HCT116 (cell line): ENCODE results near the gene MOSPD2. TPM values are rescaled to one million over a fixed set of nuclear protein-coding genes. Genes with fewer than 3 reads are reported as not detected.

Experiments used
- ATAC-seq: fragments of 200-7000 bp; cut with Tn5 transposase; 2 replicates; pipeline ENCODE4 v1.9.1; 2020; ENCODE audit warnings: mild to moderate bottlenecking, moderate library complexity
- BruUV-seq: library from RNA; stranded (reverse); fragments of 400-500 nt; replicated peaks from 2 replicates; lab custom pipeline; 2021; lab: Mats Ljungman, UMichigan
- CTCF ChIA-PET: fragments of 300-600 bp; sonication (Branson Sonifier 250); formaldehyde crosslinking; loops from one replicate; lab custom pipeline; 2021; ENCODE audit warnings: antibody characterized with exemption; lab: Charles Lee
- POLR2A ChIA-PET: fragments of 300-600, 350-600 bp; sonication (Branson Sonifier 250); formaldehyde crosslinking; loops from one replicate; lab custom pipeline; 2021; ENCODE audit warnings: antibody characterized with exemption; lab: Charles Lee
- RAD21 ChIA-PET, 2 experiments: fragments of 300-600 bp; sonication (Branson Sonifier 250); formaldehyde crosslinking; loops; one replicate each; lab custom pipeline; 2023; ENCODE audit warnings: low total read pairs in 2 of 2; ENCODE audit not compliant: uncharacterized antibody in 2 of 2, unreplicated experiment in 2 of 2, low non-redundant PET in 1 of 2; lab: Charles Lee
- DNase-seq: peaks from one replicate; pipeline ENCODE4 v3.0.0-alpha.2; 2010; ENCODE audit warnings: low read depth, low spot score
- H2AFZ ChIP-seq: fragments of 200-600 bp; shearing (Covaris generic), sonication (generic); 2 replicates; pipeline ENCODE4 v1.6.1; 2017; ENCODE audit warnings: low read depth, mixed run types, mixed read lengths, antibody characterized with exemption, low read length; ENCODE audit not compliant: poor library complexity, severe bottlenecking
- H3K27ac ChIP-seq: 2 replicates; pipeline ENCODE4 v1.5.1; 2012; ENCODE audit warnings: low read depth, low read length
- H3K27me3 ChIP-seq: fragments of 200-600 bp; sonication (generic); 2 replicates; pipeline ENCODE4 v1.6.1; 2016; ENCODE audit warnings: mixed run types, low read length, mixed read lengths; ENCODE audit not compliant: insufficient read depth
- H3K36me3 ChIP-seq, 2 experiments: fragments of 200-500 bp in 1 of 2; fragments of 200-600 bp in 1 of 2; sonication (Bioruptor generic) in 1 of 2; sonication (generic) in 1 of 2; 2 replicates each; pipeline versions ENCODE4 v1.5.1 to v1.6.1; 2014 to 2016; ENCODE audit warnings: low read length in 2 of 2, inconsistent platforms in 1 of 2, mixed read lengths in 1 of 2, mixed run types in 1 of 2; ENCODE audit not compliant: insufficient read depth in 2 of 2, control insufficient read depth in 1 of 2
- H3K4me1 ChIP-seq, 2 experiments: fragments of 200-600 bp in 1 of 2; sonication (generic) in 1 of 2; 2 replicates each; pipeline versions ENCODE4 v1.5.1 to v1.6.1; 2012 to 2017; ENCODE audit warnings: low read length in 2 of 2, inconsistent platforms in 1 of 2, mild to moderate bottlenecking in 1 of 2, mixed read lengths in 1 of 2, mixed run types in 1 of 2, moderate library complexity in 1 of 2; ENCODE audit not compliant: insufficient read depth in 2 of 2, control insufficient read depth in 1 of 2
- H3K4me2 ChIP-seq: fragments of 200-600 bp; sonication (generic); 2 replicates; pipeline ENCODE4 v1.6.1; 2017; ENCODE audit warnings: mixed run types, low read length, mixed read lengths
- H3K4me3 ChIP-seq, 2 experiments: fragments of 200-600 bp in 1 of 2; sonication (generic) in 1 of 2; replicated peaks in 1 of 2; 2 replicates each; pipeline ENCODE4 v1.5.1; 2011 to 2016; ENCODE audit warnings: low read length in 2 of 2, control low read depth in 1 of 2, low read depth in 1 of 2, mild to moderate bottlenecking in 1 of 2, mixed read lengths in 1 of 2, mixed run types in 1 of 2
- H3K79me2 ChIP-seq: fragments of 200-600 bp; sonication (generic); 2 replicates; pipeline ENCODE4 v1.6.1; 2017; ENCODE audit warnings: mild to moderate bottlenecking, mixed run types, low read length, moderate library complexity, mixed read lengths; ENCODE audit not compliant: insufficient read depth
- H3K9ac ChIP-seq: fragments of 200-600 bp; sonication (generic); 2 replicates; pipeline ENCODE4 v1.6.1; 2016; ENCODE audit warnings: low read length, mixed read lengths
- H3K9me2 ChIP-seq: fragments of 200-600 bp; sonication (generic), shearing (Covaris generic); 2 replicates; pipeline ENCODE4 v1.6.1; 2017; ENCODE audit warnings: mixed run types, mild to moderate bottlenecking, moderate library complexity; ENCODE audit not compliant: insufficient read depth
- H3K9me3 ChIP-seq, 2 experiments: fragments of 200-500 bp in 1 of 2; fragments of 200-600 bp in 1 of 2; sonication (Bioruptor generic) in 1 of 2; sonication (generic) in 1 of 2; 2 replicates each; pipeline ENCODE4 v1.6.1; 2014 to 2017; ENCODE audit warnings: low read length in 2 of 2, mixed read lengths in 2 of 2, inconsistent platforms in 1 of 2, low read depth in 1 of 2, mild to moderate bottlenecking in 1 of 2, mixed run types in 1 of 2, moderate library complexity in 1 of 2; ENCODE audit not compliant: control insufficient read depth in 1 of 2, insufficient read depth in 1 of 2
- H4K20me1 ChIP-seq: fragments of 200-600 bp; sonication (generic), shearing (Covaris generic); 2 replicates; pipeline ENCODE4 v1.6.1; 2017; ENCODE audit warnings: mixed run types, mild to moderate bottlenecking, moderate library complexity; ENCODE audit not compliant: insufficient read depth
- CBX3 ChIP-seq: IDR thresholded peaks from 2 replicates; pipeline ENCODE4 v1.6.1; 2012; ENCODE audit warnings: low read depth
- CEBPB ChIP-seq: IDR thresholded peaks from 2 replicates; pipeline ENCODE4 v1.6.1; 2012; ENCODE audit warnings: low read depth
- EGR1 ChIP-seq: IDR thresholded peaks from 2 replicates; pipeline ENCODE4 v1.6.1; 2012; ENCODE audit warnings: low read depth
- EZH2 ChIP-seq: fragments of 200-600 bp; sonication (generic); IDR thresholded peaks from 2 replicates; pipeline ENCODE4 v1.6.1; 2017; ENCODE audit warnings: antibody characterized with exemption, mixed run types
- EZH2phosphoT487 ChIP-seq: fragments of 200-600 bp; IDR thresholded peaks from 2 replicates; pipeline ENCODE4 v1.6.1; 2018; ENCODE audit warnings: antibody characterized with exemption, borderline replicate concordance
- FOSL1 ChIP-seq: IDR thresholded peaks from 2 replicates; pipeline ENCODE4 v1.6.1; 2012; ENCODE audit warnings: low read depth
- JUND ChIP-seq: IDR thresholded peaks from 2 replicates; pipeline ENCODE4 v1.6.1; 2012
- POLR2A ChIP-seq: IDR thresholded peaks from 2 replicates; pipeline ENCODE4 v1.7.0; 2011; ENCODE audit warnings: borderline replicate concordance; ENCODE audit not compliant: insufficient read depth, insufficient read length; ENCODE audit errors: extremely low read depth
- POLR2AphosphoS5 ChIP-seq: IDR thresholded peaks from 2 replicates; pipeline ENCODE4 v1.6.1; 2011; ENCODE audit warnings: mild to moderate bottlenecking, low read depth, low read length, moderate library complexity
- SIN3A ChIP-seq: IDR thresholded peaks from 2 replicates; pipeline ENCODE4 v1.6.1; 2012; ENCODE audit warnings: low read depth
- SP1 ChIP-seq: IDR thresholded peaks from 2 replicates; pipeline ENCODE4 v1.6.1; 2012; ENCODE audit warnings: low read depth
- SRF ChIP-seq: IDR thresholded peaks from 2 replicates; pipeline ENCODE4 v1.6.1; 2012; ENCODE audit warnings: low read depth
- TCF7L2 ChIP-seq: IDR thresholded peaks from 2 replicates; pipeline ENCODE4 v1.7.0; 2011; ENCODE audit warnings: borderline replicate concordance, inconsistent platforms; ENCODE audit not compliant: insufficient read depth, insufficient read length; ENCODE audit errors: extremely low read depth
- YY1 ChIP-seq: IDR thresholded peaks from 2 replicates; pipeline ENCODE4 v1.6.1; 2011; ENCODE audit warnings: low read length, low read depth, moderate library complexity, mild to moderate bottlenecking; ENCODE audit not compliant: insufficient replicate concordance; ENCODE audit errors: extremely low read depth
- ZFX ChIP-seq: fragments of 450-650 bp; IDR thresholded peaks from 2 replicates; pipeline ENCODE4 v1.6.1; 2017
- ZNF274 ChIP-seq: fragments of 200-500 bp; sonication (Bioruptor generic); IDR thresholded peaks from 2 replicates; pipeline ENCODE4 v1.6.1; 2014; ENCODE audit warnings: mild to moderate bottlenecking, low read depth, low read length, inconsistent platforms
- intact Hi-C: fragments of 100-400 bp; cut with micrococcal nuclease; formaldehyde crosslinking; loops from 2 replicates; pipeline ENCODE4 v1.10.0; 2022
- total RNA-seq: library from RNA; stranded (reverse); gene quantifications from one replicate; pipeline ENCODE4 v1.2.1, GENCODE V29; 2021; ENCODE audit not compliant: unreplicated experiment
- TF ChIP-seq, protein P1 (sequence below): IDR thresholded peaks from 2 replicates; pipeline ENCODE4 v1.6.1; 2012
- TF ChIP-seq, protein P2 (sequence below), 3 experiments: fragments of 200-600 bp in 1 of 3; sonication (generic) in 1 of 3; IDR thresholded peaks in 2 of 3; conservative IDR thresholded peaks in 1 of 3; 2 replicates each; pipeline ENCODE4 v1.5.1; 2012 to 2017; ENCODE audit warnings: low read depth in 2 of 3, low read length in 2 of 3, antibody characterized with exemption in 1 of 3, borderline replicate concordance in 1 of 3, control low read depth in 1 of 3, mild to moderate bottlenecking in 1 of 3, mixed read lengths in 1 of 3, mixed run types in 1 of 3, moderate library complexity in 1 of 3; ENCODE audit not compliant: insufficient read depth in 1 of 3
- TF ChIP-seq, protein P3 (sequence below): IDR thresholded peaks from 2 replicates; pipeline ENCODE4 v1.6.1; 2011; ENCODE audit warnings: mild to moderate bottlenecking, low read length, moderate library complexity; ENCODE audit not compliant: insufficient replicate concordance; ENCODE audit errors: extremely low read depth
- TF ChIP-seq, protein P4 (sequence below): IDR thresholded peaks from 2 replicates; pipeline ENCODE4 v1.6.1; 2012

MOSPD2 gene
- total RNA-seq, 1 experiment from 2014 or later, result 8.9 TPM

DNA sequence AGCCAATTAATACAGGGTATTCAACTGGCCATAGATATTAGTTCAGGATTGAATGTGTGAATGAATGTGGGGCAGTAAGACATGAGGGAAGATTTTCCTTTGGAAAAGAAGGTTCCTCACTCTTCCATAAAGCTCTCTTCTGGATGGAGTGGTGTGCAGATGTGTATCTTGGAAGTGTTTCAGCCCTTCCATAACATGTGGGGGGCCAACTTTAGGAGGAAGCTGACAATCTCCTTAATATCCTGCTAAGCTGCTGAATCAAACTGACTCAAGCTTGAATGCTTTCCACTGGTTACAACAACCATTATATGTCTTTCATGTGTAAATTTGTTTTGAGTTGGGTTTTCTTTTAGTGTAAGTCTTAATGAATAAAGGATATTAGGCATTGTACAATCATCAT, 40.6 kb upstream of the MOSPD2 start:
- RAD21 ChIA-PET, result no interaction called here
- DNase-seq, result no peak
- CTCF ChIA-PET, result no interaction called here
- TF ChIP-seq, protein P1, sequence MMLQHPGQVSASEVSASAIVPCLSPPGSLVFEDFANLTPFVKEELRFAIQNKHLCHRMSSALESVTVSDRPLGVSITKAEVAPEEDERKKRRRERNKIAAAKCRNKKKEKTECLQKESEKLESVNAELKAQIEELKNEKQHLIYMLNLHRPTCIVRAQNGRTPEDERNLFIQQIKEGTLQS, result no peak
- TF ChIP-seq YY1 (no peak), JUND (no peak), POLR2AphosphoS5 (no peak), ZNF274 (no peak), EZH2 (no peak), CEBPB (no peak), CBX3 (no peak), ZFX (no peak), TCF7L2 (no peak), POLR2A (no peak), EGR1 (no peak), EZH2phosphoT487 (no peak), SIN3A (no peak), FOSL1 (no peak), SRF (no peak), SP1 (no peak)
- TF ChIP-seq, protein P2, sequence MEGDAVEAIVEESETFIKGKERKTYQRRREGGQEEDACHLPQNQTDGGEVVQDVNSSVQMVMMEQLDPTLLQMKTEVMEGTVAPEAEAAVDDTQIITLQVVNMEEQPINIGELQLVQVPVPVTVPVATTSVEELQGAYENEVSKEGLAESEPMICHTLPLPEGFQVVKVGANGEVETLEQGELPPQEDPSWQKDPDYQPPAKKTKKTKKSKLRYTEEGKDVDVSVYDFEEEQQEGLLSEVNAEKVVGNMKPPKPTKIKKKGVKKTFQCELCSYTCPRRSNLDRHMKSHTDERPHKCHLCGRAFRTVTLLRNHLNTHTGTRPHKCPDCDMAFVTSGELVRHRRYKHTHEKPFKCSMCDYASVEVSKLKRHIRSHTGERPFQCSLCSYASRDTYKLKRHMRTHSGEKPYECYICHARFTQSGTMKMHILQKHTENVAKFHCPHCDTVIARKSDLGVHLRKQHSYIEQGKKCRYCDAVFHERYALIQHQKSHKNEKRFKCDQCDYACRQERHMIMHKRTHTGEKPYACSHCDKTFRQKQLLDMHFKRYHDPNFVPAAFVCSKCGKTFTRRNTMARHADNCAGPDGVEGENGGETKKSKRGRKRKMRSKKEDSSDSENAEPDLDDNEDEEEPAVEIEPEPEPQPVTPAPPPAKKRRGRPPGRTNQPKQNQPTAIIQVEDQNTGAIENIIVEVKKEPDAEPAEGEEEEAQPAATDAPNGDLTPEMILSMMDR (IDR thresholded peaks at IDR 0.05 in 2 of 3, conservative IDR thresholded peaks at IDR 0.05 in 1 of 3; ENCODE audit: borderline replicate concordance in 1 of 3, insufficient read depth in 1 of 3, low read depth in 2 of 3, low read length in 2 of 3), result no peak
- TF ChIP-seq, protein P3, sequence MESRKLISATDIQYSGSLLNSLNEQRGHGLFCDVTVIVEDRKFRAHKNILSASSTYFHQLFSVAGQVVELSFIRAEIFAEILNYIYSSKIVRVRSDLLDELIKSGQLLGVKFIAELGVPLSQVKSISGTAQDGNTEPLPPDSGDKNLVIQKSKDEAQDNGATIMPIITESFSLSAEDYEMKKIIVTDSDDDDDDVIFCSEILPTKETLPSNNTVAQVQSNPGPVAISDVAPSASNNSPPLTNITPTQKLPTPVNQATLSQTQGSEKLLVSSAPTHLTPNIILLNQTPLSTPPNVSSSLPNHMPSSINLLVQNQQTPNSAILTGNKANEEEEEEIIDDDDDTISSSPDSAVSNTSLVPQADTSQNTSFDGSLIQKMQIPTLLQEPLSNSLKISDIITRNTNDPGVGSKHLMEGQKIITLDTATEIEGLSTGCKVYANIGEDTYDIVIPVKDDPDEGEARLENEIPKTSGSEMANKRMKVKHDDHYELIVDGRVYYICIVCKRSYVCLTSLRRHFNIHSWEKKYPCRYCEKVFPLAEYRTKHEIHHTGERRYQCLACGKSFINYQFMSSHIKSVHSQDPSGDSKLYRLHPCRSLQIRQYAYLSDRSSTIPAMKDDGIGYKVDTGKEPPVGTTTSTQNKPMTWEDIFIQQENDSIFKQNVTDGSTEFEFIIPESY, result no peak
- TF ChIP-seq, protein P4, sequence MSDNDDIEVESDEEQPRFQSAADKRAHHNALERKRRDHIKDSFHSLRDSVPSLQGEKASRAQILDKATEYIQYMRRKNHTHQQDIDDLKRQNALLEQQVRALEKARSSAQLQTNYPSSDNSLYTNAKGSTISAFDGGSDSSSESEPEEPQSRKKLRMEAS, result no peak
- Histone ChIP-seq H3K9ac (no peak overlapping the region), H4K20me1 (no peaks in the 10 kb centered on the region), H3K27me3 (no peaks in the 10 kb centered on the region), H3K9me2 (no peaks in the 10 kb centered on the region), H3K27ac (no peak overlapping the region), H3K4me3 (no peak overlapping the region), H2AFZ (no peak overlapping the region), H3K4me1 (no peaks in the 10 kb centered on the region), H3K9me3 (no peaks in the 10 kb centered on the region), H3K4me2 (no peak overlapping the region), H3K79me2 (no peaks in the 10 kb centered on the region), H3K36me3 (no peaks in the 10 kb centered on the region)
- intact Hi-C loops, result no loop called here
- POLR2A ChIA-PET, result no interaction called here
- no peak for ATAC-seq
- BruUV-seq, result no TSS peak
